NCI-H82 treated with DMSO at 0.1 percent for 48 hours (cell line): ENCODE results near the gene SAV1.
"Not testable (repeated sequence)": the region's sequence is repeated elsewhere in the genome, so short reads cannot be mapped to it uniquely, and the experiment has no call there.

Experiments used
- DNase-seq: peaks from one replicate; lab custom pipeline; 2025; ENCODE audit not compliant: unreplicated experiment; lab: John Stamatoyannopoulos, UW

SAV1 gene

GRCh38 chr14:50667996-50668825 lies at the start of gene SAV1:
SAV1 (minus strand) TSS chr14:50668306; CDS start chr14:50667967, 339 bp downstream.
- peak; percentile 52 for DNase-seq

- peak; percentile 90 for DNase-seq
Observed at GRCh38 chr14:50717811-50718210, 49.7 kb upstream of the SAV1 start.

- DNase-seq, result no peak
Observed at GRCh38 chr14:50714450-50715073, 46.5 kb upstream of the SAV1 start.

GRCh38 chr14:50711043-50711442 lies 42.9 kb upstream of the SAV1 start:
- DNase-seq, result no peak

DNA sequence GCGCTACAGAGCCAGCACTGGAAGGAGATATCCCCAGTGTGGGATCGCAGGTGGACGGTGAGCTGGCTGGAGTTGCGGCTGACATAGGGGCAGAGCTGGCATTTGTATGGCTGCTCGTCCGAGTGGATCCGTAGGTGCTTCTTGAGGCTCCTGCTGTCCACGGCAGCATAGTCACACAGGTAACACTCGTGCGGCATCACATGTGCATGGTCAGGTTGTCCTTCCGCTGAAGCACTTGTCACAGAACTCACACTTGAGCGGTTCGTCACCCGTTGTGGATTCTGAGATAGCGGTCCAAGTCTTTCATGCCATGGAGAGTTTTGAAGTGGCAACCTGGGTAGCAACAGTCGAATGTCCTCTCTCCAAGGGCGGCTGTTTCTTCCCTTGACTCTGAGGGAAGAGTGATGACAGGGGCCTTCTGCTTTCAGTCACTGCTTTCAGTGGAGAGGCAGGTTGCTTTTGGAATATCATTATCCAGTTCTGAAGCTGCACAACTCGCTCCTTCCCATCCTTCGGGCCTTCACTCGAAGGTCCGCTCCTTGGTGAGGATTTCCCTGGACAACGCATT lies 37.0 kb upstream of the SAV1 start:
- no peak for DNase-seq

DNA sequence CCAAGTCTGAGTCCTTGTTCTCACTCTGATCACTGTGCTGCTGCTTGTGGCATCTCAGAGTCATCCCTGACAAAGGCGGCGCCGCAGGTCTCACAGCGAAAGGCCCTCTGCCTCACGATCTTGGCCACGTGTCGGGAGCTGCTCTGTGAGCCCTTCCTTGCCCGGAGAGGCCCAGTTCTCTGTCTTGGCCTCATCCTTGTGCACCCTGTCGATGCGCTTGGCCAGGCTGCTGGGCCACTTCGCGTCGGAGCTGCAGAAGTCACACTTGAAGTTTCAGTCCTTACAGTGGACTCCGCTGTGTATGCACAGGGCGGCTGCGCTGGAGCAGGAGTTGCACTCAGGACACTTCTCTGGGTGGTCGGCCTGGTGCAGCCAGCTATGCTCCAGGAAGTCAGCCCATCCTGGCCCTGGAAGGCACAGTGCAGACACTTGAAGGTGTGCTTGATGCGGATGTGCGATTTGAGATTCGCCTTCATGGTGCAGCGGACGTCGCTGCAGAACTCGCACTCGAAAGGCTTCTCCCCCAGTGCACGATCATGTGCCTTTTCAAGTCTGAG lies 36.4 kb upstream of the SAV1 start:
- no peak for DNase-seq

DNA sequence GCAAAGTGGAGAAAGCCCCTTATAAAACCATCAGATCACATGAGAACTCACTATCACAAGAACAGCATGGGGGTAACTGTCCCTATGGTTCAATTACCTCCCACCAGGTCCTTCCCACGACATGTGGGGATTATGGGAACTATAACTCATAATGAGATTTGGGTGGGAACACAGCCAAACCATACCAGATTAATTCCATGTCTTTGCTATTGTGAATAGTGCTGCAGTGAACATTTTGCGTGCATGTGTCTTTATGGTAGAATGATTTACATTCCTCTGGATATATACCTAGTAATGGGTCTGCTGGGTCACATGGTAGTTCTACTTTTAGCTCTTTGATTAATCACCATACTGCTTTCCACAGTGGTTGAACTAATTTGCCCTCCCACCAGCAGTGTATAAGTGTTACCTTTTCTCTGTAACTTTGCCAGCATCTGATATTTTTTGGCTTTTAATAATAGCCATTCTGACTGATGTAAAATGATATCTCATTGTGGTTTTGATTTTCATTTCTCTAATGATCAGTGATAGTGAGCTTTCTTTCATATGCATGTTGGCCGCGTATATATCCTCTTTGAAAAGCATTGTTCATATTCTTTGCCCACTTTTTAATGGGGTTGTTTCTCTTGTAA lies 29.7 kb upstream of the SAV1 start:
- DNase-seq, result peak; percentile 36

DNA sequence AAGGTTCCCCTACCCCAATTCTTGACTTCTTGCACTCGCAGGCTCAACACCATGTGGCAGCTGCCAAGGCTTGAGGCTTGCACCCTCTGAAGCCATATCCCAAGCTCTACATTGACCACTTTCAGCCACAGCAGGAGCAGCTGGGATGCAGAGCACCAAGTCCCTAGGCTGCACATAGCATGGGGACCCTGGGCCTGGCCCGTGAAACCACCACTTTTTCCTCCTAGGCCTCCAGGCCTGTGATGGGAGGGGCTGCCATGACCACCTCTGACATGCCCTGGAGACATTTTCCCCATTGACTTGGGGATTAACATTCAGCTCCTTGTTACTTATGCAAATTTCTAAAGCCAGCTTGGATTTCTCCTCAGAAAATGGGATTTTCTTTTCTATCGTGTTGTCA lies 26.2 kb upstream of the SAV1 start:
- not testable (repeated sequence) for DNase-seq

DNA sequence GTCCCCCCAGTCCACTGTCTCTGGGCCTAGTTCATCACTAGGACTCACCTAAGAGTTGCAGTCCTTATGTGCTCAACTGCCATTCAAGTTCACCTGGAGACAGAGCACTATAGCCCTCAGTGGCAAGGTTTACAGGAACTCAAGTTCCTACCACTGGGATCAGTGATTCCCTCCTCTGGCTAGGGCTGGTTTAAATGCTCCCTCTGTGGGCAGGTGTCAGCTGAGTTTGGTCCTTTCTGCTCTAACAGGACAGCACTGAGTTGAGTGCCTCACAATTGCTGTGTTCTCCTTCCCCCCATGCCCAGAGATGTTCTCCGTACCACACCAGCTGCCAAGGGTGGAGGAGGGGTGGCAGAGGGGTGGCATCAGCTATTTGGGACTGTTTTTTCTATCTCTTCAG lies 20.8 kb upstream of the SAV1 start:
- no peak for DNase-seq

GRCh38 chr14:50679674-50680073 lies 11.6 kb upstream of the SAV1 start:
- no peak for DNase-seq

- DNase-seq, result no peak
Observed at GRCh38 chr14:50678163-50678562, 10.1 kb upstream of the SAV1 start.

- DNase-seq, result no peak
Observed at GRCh38 chr14:50677527-50678063, 9.5 kb upstream of the SAV1 start.

- no peak for DNase-seq
Observed at GRCh38 chr14:50676814-50677516, 8.9 kb upstream of the SAV1 start.

DNA sequence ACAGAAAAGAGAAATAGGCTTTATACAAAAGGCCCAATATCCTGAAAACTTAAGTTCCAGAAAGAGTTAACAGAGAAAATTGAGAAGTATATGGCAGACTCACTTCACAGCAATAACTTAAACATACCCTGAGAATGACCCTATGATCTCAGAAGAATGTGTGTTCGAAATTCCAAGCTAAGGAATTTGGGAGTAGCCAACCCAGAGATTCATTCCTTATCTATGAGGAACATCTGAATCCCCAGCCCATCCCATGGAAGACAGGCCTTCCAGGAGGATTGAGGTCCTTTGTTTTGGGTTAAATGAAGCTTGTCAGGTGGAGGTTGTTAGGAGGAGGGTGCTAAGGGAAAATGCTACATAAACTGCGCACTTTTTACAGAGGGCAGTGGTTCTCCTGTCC lies 7.5 kb upstream of the SAV1 start:
- DNase-seq, result no peak

DNA sequence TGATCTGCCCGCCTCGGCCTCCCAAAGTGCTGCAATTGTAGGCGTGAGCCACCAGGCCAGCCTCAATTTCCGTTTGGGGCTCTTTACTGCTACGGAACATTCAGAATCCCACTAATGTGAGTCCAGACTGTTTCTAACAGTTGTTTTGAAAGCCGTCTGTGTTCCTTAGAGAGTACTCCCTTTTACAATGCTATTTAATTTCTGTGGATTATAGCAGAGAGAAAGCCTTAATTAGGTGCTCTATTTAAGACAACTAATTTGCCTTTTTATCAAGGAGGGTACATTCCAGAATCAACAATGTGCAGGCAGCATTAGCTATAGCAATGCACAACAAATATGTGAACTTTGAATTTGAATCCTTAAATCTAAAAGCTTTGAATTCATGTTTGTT lies 2.8 kb upstream of the SAV1 start:
- DNase-seq, result no peak

- no peak for DNase-seq
Observed at GRCh38 chr14:50670196-50670865, 2.2 kb upstream of the SAV1 start.

DNA sequence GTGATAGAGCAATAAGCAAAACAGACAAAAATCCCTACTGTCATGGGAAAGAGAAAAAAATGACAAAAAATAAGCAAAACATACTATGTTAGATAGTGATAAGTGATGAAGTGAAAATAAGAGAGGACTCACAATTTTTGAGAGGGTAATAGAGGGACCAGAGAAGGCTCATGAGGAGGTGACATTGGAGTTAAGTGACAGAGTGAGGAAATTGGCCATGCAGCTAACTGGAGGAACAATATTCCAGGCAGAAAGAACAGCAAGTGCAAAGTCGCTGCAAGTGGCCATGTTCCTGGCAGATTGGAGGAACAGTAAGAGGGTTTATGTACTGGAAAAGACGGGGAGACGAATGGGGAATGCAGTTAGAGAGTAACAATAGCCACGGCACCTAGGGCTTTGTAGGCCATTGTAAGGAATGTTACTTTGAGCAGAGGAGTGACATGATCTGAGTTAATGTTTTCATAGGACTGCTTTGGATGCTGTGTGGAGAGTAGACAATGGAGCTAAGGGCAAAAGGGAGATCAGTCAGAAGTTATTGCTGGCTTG lies 1.4 kb upstream of the SAV1 start:
- no peak for DNase-seq

- DNase-seq, result no peak
Observed at GRCh38 chr14:50668826-50669143, 679 bp upstream of the SAV1 start.

DNA sequence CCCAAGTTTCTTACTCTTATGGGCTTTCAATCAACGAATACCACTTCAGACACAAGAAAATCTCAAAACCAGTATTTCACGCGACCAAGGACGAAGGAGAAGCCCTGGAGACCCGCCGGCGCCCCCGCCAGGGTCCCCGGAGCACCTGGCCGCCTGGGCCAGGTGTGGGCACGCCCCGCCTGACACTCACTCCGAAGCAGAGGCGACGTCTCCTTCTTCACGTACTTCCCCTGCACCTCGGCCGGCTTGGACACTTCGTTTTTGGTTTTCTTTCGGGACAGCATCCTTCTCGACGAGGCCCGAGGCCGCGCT lies 466 bp downstream of the SAV1 start:
- no peak for DNase-seq
